ENCODE data around the gene AGRN. TPM values are rescaled to one million over a fixed set of nuclear protein-coding genes. Genes with fewer than 3 reads are reported as not detected.
"Not testable (repeated sequence)": the region's sequence is repeated elsewhere in the genome, so short reads cannot be mapped to it uniquely, and the experiment has no call there.

Gene AGRN
- total RNA-seq, 1 donor from 2014 or later = 479 TPM

DNA sequence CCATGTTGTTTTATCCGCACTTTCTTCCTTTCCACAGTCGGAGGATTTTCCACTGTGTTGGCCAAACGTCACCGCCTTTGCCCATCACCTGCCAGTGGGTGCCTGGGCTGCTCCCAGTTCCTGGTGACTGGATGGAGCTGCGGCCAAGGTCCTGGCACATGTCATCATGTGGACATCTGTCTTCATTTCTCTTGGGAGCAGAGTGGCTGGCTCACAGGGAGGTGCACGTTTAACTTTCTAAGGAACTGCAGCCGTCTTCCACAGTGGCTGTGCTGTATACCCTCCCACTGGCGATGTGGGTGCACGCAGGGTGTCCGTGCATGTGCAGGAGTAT, 73.7 kb downstream of the AGRN start:
- H3K36me3 ChIP-seq (ENCODE audit: control insufficient read depth, insufficient read depth, low read length) = no peaks in the 10 kb centered on the region
- no peaks in the 10 kb centered on the region for H3K27me3 ChIP-seq (ENCODE audit: control insufficient read depth, insufficient read depth, low read length)
- DNase-seq (ENCODE audit: low read depth) = no peak
- no peak overlapping the region for H3K4me3 ChIP-seq (ENCODE audit: low read depth, low read length)
- TF ChIP-seq, protein P1, sequence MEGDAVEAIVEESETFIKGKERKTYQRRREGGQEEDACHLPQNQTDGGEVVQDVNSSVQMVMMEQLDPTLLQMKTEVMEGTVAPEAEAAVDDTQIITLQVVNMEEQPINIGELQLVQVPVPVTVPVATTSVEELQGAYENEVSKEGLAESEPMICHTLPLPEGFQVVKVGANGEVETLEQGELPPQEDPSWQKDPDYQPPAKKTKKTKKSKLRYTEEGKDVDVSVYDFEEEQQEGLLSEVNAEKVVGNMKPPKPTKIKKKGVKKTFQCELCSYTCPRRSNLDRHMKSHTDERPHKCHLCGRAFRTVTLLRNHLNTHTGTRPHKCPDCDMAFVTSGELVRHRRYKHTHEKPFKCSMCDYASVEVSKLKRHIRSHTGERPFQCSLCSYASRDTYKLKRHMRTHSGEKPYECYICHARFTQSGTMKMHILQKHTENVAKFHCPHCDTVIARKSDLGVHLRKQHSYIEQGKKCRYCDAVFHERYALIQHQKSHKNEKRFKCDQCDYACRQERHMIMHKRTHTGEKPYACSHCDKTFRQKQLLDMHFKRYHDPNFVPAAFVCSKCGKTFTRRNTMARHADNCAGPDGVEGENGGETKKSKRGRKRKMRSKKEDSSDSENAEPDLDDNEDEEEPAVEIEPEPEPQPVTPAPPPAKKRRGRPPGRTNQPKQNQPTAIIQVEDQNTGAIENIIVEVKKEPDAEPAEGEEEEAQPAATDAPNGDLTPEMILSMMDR (IDR thresholded peaks at IDR 0.05; ENCODE audit: insufficient read depth, low read length, poor library complexity, severe bottlenecking) = no peak

DNA sequence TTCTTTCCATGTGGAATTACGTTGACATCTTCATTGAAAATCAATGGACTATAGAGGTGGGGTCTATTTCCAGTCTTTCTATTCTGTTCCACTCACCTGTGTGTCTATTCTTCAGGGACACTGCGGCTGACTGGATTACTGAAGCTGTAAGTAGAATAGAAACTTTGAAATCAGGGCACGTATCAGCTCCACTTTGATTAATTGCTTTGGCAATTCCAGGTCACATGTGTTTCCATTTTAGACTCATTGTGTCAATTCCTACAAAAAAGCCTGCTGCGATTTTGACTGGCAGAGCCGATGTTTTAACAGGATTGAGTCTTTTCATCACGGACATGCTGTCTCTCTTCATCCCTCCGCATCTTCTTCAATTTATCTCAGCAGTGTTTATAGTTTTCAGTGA, 75.1 kb downstream of the AGRN start:
- TF ChIP-seq, protein P1 (IDR thresholded peaks at IDR 0.05; ENCODE audit: insufficient read depth, low read length, poor library complexity, severe bottlenecking) = no peak
- no peak for DNase-seq (ENCODE audit: low read depth)
- Histone ChIP-seq H3K27me3 (ENCODE audit: control insufficient read depth, insufficient read depth, low read length) (no peaks in the 10 kb centered on the region), H3K36me3 (ENCODE audit: control insufficient read depth, insufficient read depth, low read length) (no peaks in the 10 kb centered on the region), H3K4me3 (ENCODE audit: low read depth, low read length) (no peak overlapping the region)

DNA sequence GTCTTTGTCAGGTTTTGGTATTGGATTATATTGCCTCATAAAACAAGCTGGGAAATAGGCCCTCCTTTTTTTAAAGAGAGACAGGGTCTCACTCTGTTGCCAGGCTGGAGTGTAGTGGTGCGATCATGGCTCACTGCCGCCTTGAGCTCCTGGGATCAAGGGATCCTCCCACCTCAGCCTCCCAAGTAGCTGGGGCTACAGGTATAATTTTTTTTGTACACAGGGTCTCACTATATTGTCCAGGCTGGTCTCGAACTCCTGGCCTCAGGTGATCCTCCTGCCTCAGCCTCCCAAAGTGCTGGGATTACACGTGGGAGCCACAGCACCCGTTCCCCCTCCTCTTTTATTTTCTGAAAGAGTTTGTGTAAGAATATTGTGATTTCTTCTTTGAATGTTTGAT, 76.2 kb downstream of the AGRN start:
- not testable (repeated sequence) for H3K27me3 ChIP-seq (ENCODE audit: control insufficient read depth, insufficient read depth, low read length); DNase-seq (ENCODE audit: low read depth); H3K36me3 ChIP-seq (ENCODE audit: control insufficient read depth, insufficient read depth, low read length); H3K4me3 ChIP-seq (ENCODE audit: low read depth, low read length)

DNA sequence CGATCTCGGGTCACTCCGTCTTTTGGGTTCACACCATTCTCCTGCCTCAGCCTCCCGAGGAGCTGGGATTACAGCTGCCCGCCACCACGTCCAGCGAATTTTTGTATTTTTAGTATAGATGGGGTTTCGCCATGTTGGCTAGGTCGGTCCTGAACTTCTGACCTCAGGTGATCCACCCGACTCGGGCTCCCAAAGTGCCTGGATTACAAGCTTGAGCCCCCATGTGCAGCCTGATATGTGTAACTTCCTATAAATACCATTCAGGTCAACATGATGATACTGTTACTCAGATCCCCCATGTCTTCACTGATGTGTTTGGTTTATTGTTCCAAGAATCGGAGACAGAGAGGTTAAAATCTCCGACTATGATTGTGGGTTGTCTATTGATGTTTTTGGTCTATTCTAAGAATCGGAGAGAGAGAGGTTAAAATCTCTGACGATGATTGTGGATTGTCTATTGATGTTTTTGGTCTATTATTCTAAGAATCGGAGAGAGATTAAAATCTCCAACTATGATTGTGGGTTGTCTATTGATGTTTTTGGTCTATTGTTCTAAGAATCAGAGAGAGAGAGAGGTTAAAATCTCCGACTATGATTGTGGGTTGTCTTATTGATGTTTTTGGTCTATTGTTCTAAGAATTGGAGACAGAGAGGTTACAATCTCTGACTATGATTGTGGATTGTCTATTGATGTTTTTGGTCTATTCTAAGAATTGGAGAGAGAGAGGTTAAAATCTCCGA, 78.9 kb downstream of the AGRN start:
- Histone ChIP-seq H3K27me3 (ENCODE audit: control insufficient read depth, insufficient read depth, low read length) (no peaks in the 10 kb centered on the region), H3K4me3 (ENCODE audit: low read depth, low read length) (no peak overlapping the region), H3K36me3 (ENCODE audit: control insufficient read depth, insufficient read depth, low read length) (no peaks in the 10 kb centered on the region)
- no peak for DNase-seq (ENCODE audit: low read depth)
- TF ChIP-seq, protein P1 (IDR thresholded peaks at IDR 0.05; ENCODE audit: insufficient read depth, low read length, poor library complexity, severe bottlenecking) = no peak

DNA sequence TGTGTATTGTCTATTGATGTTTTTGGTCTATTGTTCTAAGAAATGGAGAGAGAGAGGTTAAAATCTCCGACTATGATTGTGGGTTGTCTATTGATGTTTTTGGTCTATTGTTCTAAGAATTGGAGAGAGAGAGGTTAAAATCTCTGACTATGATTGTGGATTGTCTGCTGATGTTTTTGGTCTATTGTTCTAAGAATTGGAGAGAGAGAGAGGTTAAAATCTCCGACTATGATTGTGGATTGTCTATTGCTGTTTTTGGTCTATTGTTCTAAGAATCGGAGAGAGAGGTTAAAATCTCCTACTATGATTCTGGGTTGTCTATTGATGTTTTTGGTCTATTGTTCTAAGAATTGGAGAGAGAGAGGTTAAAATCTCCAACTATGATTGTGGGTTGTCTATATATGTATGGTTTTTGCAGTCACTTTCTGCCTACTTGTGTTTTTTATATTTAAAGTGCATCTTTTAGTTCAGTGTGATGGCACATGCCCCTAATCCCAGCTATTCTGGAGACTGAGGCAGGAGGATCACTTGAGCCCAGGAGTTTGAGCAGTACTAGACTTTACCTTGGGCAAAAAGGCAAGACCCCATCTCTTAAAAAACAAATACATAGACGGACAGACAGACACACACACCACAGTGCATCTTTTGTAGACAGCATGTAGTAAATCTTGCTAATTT, 79.7 kb downstream of the AGRN start:
- no peak for DNase-seq (ENCODE audit: low read depth)
- Histone ChIP-seq H3K4me3 (ENCODE audit: low read depth, low read length) (no peak overlapping the region), H3K36me3 (ENCODE audit: control insufficient read depth, insufficient read depth, low read length) (no peaks in the 10 kb centered on the region), H3K27me3 (ENCODE audit: control insufficient read depth, insufficient read depth, low read length) (no peaks in the 10 kb centered on the region)
- TF ChIP-seq, protein P1 (IDR thresholded peaks at IDR 0.05; ENCODE audit: insufficient read depth, low read length, poor library complexity, severe bottlenecking) = no peak

DNA sequence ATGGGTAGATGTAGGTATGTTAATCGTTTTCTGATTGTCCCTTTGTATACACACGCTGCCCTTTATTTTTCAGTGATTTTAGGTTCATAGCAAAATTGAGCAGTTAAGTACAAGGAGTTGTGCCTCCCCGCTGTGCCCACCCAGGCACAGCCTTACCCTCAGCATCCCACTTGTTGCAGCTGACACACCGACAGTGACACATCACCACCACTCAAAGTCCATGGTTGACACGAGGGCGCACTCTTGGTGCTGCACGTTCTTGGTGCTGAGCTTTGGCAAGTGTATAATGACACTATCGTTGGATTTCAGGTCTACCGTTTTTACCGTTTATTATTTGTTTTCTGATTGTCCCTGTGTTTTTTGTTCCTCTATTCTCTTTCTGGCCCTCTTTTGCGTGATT, 80.4 kb downstream of the AGRN start:
- Histone ChIP-seq H3K27me3 (ENCODE audit: control insufficient read depth, insufficient read depth, low read length) (no peaks in the 10 kb centered on the region), H3K4me3 (ENCODE audit: low read depth, low read length) (no peak overlapping the region), H3K36me3 (ENCODE audit: control insufficient read depth, insufficient read depth, low read length) (no peaks in the 10 kb centered on the region)
- no peak for DNase-seq (ENCODE audit: low read depth)
- TF ChIP-seq, protein P1 (IDR thresholded peaks at IDR 0.05; ENCODE audit: insufficient read depth, low read length, poor library complexity, severe bottlenecking) = no peak

Measured in kidney epithelial cell (primary cell).